GM19240 (cell line): Measurements from ENCODE around the gene PFN3.

ENCODE experiments used
- DNase-seq: peaks from one replicate; pipeline ENCODE4 v3.0.0; 2011; ENCODE audit warnings: low spot score; ENCODE audit not compliant: insufficient read length

Gene PFN3

DNA sequence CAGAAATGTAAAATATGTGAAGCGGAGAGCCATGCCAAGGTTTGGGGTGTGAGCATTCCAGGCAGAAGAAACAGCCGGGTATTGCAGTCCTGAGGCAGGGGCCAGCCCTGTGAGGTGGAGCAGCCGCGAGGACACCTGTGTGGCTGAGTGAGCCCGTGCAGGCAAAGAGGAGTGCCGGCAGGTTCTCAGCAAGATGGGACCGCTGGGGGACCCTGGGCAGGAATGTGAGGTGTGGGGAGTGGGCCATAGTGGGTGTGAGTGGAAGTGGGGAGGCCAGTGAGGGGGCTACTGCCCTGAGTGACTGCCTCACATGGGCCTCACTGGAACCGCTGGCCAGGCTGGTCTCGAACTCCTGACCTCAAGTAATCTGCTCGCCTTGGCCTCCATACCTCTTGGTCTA lies 38.0 kb upstream of the PFN3 start:
- DNase-seq: no peak

DNA sequence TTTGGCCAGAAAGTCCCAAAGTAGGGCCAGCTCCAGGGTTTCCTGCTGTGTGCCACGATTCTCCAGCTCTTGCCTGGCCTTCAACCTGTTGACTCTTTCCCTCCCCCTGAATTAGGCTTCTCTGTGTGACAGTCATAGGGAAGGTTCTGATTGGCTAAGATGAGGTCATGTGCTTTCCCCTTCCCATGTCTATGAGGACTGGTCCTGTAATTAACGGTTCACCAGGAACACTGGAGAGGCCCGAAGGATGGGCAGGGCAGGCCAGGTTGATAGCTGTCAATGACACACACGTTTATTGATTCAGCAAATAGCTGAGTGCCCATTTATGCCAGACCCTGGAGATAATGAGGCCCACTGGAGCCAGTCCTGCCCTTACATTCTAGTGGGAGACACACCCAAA lies 37.2 kb upstream of the PFN3 start:
- DNase-seq: no peak

DNA sequence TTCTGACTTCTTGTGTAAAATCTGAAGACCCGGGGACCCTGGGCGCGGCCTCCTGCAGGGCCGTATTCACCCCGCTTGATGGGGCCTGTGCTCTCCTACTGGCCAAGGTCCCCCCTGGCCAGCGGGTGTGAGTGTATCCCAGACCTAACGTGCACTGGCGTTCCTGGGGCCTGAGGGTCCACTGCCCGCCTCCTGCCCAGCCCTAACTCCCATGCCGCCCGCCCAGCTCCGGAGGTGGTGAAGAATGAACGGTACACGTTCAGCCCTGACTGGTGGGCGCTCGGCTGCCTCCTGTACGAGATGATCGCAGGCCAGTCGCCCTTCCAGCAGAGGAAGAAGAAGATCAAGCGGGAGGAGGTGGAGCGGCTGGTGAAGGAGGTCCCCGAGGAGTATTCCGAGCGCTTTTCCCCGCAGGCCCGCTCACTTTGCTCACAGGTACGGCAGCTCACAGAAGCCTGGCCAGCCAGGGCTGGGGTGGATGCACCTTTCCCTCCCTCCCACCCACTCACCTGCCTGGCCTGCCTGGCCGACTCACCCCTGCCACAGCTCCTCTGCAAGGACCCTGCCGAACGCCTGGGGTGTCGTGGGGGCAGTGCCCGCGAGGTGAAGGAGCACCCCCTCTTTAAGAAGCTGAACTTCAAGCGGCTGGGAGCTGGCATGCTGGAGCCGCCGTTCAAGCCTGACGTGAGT lies 35.5 kb upstream of the PFN3 start:
- DNase-seq: no peak

DNA sequence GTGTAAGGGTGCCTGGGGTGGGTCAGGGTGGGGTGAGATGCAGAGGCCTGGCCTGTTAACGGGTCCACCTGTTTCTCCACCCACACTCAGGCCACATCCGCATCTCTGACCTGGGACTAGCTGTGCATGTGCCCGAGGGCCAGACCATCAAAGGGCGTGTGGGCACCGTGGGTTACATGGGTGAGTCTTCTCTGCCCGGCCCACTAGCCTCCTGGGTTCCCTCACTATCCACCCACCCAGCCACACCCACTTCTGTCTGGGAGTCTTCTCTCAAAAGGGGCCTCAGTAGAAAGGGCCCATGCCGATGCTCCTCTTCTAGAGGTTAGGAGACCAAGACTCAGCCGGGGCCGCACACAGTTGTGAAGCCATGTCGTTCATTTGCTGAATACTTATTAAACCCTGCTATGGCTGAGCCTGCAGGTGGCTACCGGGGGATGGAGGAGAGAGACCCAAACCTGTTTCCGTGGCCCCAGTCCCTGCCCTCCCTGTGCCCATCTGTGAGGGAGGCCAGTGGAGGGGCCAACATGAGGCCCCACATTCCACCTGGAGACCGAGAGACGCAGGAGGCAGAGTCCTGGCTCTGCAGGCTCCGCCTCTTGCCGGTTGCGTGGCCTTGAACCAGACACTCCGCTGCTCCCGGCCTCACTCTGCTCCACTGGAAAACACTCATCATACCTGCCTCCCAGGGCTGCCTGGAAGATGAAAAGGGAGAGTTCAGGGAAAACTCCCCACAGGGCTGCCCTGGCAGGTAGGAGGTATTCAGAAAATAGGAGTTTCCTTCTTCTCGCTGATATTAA lies 34.7 kb upstream of the PFN3 start:
- DNase-seq: no peak

DNA sequence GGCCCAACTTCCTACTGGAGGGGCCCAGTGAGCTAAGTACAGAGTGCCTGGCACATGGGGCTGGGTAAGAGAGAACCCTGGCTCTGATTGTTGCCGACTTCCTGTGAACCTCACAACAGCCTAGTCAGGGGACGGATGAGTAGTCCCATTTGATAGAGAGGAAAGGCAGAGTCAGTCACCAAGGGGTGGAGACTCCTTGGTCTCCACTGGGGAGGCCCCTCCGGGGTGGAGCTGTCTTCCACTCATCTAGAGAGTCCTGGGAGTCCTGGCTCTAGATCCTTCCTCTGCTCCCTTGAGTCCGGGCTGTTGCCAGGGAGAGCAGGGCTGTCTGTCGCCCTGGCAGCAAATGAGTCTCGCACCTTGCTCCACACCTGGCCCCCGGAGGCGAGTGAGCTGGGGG lies 34.0 kb upstream of the PFN3 start:
- no peak for DNase-seq

DNA sequence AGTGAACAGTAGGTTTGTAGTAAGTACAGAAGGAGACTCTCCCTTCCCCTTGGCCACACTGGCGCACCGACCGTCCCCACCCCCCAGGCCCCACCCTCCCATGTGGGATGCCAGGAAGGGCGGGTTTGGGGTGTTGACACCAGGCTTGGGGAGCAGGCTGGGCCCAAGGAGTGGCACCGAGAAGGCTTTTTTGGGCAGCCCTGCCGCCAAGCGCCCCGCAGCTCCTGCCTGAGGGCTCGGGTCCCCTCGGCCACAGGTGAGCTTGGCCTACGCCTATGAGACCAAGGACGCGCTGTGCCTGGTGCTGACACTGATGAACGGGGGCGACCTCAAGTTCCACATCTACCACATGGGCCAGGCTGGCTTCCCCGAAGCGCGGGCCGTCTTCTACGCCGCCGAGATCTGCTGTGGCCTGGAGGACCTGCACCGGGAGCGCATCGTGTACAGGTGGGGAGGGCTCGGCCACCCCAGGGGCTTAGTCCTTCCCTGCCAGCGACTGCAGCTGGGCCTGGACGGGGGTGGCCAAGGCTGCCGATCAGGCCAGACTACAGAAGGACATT lies 33.3 kb upstream of the PFN3 start:
- DNase-seq: no peak

DNA sequence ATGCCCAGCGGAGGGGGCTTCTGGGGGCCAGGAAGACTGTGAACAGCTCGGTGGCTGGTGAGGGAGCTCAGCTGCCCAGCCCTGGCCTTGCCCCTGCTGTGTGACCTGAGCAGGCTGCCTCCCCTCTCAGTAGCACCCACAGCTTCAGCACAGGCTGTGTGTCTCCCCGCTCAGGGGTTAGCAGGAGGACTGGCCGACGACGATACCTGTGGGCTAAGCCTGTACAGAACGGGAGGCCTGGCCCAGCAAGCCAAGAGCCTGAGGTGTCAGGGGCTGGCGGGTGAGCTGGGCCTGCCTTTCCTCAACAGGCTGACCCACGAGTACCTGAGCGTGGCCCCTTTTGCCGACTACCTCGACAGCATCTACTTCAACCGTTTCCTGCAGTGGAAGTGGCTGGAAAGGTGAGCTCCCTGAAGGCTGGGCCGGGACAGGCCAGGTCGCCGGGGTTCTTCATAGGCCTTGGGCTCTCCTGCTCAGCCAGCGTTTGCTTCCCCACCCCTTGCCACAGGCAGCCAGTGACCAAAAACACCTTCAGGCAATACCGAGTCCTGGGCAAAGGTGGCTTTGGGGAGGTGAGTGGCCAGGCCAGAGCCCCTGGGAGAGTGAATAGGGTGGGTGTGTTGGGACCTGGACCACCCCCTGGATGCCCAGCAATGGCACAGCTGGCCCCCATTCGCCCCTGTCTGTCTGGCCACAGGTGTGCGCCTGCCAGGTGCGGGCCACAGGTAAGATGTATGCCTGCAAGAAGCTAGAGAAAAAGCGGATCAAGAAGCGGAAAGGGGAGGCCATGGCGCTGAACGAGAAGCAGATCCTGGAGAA lies 32.6 kb upstream of the PFN3 start:
- DNase-seq: no peak

DNA sequence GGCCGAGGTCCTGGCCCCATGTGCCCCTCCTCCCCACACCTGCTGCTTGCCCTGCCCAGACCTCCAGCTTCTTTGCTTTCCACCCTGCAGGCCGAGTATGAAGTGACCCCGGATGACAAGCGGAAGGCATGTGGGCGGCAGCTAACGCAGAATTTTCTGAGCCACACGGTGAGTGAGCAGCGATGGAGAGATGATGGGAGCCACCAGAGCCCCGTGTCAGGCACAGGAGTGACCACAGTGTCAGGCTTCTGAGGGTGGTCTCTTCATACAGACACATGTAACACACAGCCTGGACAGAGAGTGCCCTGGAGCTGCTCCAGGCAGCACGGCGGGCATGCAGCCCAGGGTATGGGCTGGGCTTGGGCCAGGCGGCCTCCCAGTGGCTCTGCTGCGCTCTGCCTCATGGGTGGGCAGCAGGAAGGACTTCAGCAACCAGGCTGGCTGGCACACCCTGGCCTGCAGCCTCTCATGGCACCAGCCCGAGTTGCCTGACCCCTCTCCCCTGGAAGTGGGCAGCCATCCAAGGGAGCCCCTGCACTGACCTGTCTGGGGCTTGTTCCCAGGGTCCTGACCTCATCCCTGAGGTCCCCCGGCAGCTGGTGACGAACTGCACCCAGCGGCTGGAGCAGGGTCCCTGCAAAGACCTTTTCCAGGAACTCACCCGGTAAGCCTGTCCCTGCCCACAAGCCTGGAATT lies 31.8 kb upstream of the PFN3 start:
- no peak for DNase-seq

DNA sequence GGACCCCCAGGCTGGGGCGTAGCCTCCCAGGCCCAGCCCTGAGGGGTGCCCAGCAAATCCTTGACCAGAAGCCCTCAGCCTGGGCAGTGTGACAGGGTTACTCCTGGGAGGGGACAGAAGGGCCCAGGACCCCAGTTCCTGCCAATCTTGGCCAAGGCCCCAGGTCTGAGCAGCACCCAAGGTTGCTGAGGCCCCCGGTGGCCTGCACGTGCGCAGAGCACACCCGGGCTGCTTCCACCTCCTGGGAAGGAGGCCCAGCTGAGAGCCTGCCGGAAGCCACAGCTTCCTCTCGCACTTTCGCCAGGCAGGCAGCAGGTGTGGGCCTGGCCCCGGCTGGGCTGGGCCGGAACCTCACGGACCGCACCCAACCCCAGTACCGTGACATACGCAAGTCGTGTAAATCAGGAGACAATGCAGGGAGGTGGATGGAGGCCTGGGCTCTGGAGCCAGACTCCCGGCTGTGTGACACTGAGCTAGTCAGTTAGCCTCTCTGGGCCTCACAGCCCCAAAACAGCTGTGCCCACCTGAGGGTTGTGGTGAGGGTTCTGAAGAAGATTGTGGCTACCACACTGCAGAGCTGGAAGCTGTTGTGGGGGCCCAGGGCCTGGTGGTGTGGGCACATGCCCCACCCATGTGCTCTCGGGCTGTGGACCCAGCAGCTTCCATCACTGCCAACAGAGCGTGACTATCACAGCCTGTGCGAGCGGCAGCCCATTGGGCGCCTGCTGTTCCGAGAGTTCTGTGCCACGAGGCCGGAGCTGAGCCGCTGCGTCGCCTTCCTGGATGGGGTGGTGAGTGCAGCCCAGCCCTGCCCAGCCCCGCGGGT lies 31.1 kb upstream of the PFN3 start:
- no peak for DNase-seq

DNA sequence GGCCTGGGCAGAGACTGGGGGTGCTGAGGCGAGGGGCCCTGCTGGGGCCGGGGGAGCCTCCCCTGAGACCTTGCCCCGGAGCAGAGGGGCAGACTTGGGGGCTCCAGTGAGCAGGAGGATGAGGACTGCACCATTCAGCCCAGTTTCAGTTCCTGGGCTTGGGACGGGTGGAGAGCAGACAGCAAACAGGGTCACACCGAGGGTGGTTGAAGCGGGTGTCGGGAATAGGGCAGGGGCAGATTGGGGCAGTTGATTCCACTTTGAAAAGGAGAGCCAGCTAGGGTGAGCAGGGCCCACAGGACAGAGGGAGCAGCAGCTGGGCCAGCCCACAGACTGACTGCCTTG lies 30.5 kb upstream of the PFN3 start:
- DNase-seq: no peak

DNA sequence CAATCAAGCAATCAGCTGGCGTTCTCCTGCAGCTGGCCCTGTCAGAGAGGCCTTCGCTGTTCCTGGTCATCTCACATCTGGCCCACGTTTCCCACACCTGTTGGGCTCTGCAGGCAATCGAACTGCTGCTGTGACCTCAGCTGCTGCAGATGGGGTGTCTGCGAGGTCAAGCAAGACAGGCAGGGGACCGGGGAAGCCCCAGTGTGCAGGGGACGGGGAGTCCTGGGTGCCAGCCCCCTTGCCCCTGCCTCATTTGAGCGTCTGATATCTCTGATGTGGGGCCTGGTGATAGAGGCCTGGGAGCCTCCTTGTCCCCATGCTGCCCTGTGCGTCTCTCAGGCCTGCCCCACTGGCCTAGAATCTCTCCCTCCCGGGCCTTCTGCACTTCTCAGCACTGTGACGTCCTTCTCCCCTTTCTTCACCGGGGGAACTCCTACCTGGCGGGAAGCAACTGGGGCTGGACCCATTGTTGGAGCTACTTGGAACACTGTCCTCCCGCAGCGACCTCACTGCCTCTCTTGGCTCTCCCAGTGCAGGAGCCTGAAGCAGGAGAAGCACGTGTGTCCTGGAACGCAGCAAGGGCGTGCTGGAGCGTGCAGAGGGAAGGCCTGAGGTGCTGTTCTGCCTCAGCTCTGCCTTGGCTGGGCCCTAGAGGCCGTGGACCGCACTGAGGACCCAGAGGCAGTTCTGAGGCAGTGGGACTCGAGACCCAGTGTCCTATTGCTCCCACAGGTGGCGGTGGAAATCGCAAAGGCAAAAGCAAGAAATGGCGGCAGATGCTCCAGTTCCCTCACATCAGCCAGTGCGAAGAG lies 29.9 kb upstream of the PFN3 start:
- DNase-seq: no peak

DNA sequence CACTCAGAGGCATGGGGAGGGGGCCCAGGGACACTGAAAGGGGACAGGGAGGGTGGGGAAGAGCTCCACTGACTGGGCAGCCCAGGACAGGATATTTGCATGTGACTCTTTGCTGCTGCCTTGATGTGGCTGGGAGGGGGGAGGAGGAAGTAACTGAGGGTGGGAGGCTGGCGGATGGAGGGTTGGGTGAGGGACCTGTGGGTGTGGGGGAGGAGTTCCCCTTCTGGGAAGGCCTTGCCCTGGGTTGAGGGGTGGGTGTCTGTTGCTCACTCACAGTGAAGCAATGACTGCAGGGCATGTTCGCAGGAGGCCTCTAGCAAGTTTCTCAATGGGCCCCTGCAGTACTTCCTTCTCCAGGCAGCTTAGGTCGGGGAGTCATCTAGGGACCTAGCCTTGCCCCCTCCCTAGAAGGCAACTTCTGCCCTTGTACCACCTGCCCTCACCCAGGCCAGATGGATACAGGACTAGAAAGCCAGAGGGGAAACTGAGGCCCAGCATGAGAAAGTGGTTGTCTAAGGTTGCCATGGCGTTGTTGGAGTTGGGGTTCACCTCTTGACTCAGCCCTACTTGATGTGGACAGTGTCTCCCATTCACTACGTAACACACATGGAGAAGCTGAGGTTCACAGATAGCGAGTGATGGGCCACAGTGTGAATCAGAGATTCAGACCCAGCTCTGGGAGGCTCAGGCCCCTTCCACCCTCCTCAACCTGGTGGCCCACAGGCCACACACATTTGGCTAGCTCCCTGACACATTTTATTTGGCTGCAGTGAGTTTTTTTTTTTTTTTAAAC lies 29.0 kb upstream of the PFN3 start:
- peak; percentile 66 for DNase-seq

DNA sequence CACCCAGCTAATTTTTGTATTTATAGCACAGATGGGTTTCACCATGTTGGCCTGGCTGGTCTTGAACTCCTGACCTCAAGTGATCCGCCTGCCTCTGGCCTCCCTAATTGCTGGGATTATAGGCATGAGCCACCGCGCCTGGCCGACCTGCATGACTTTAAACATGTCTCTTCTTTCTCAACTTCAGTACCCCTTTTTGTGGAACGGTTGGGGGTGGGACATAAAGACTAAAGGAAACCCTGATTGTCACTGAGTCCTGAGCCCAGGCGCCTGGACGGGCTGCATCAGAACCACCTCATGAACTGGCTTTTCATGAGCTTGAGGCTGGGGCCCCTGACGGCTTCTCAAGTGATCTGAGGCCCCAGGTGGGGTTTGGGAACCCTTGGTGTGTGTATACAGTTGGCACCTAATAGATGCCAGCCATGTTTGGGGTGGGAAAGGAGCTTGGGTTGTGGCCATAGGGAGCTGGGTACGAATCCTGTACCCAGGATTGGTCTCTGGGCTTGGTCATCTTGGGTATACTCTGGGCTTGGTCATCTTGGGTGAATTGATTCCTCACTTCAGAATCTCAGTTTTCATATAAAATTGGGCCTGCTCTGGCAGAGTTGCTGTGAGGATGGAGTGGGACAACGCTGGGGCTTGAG lies 28.2 kb upstream of the PFN3 start:
- DNase-seq: no peak

DNA sequence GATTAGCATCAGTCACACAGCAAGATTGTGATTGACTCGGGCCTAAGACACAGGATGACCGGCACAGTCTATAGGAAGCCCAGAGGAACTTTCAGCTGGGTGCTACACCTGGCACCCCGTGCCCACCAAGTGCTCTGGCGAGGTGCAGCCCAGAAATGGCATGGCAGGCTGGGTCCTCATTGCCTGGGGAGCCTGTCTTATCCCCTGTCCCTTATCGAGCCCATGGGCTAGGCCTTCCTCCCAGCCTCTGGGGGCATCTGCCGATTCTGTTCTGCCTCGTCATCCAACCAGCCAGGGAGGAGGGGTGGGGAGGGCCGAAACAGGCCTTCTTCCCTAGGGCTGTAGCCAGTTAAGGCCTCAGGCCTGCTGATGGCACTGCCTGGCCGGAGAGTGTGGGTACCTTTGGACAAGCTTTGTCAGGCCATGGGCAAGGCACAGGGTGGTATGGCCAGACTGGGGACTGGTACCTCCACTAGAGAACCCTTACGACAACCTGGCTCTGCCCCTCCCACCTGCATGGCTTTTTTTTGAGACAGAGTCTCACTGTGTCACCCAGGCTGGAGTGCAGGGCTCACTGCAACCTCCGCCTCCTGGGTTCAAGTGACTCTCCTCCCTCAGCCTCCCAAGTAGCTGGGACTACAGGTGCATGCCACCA lies 27.6 kb upstream of the PFN3 start:
- DNase-seq: no peak

DNA sequence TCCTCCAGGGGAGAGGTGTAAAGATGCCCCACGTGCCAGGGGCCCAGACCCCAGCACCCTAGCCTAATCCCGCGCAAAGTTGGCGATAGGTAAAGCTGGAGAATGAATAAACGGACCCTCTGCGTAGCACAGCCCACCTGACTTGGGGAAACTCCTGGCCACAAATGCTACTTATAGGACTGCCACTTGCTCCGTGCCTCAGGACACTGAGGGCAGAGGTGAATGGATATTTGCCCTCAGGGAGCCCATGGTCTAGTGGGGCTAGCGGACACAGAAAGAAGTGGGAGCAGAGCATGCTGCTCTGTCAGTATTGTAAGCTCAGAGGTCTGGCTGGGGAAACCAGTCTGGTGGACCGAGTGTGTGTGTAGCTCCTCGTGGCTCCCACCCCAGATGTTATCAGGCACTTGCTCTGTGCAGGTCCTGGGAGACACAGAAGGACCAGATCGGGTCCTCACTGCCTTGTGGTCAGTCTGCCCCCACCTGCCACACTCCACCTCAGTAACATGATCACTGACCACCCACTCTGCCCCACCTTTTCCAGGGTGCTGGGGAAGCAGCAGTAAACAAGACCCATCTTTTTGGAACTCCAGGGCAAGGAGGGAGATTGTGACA lies 26.9 kb upstream of the PFN3 start:
- DNase-seq: no peak

DNA sequence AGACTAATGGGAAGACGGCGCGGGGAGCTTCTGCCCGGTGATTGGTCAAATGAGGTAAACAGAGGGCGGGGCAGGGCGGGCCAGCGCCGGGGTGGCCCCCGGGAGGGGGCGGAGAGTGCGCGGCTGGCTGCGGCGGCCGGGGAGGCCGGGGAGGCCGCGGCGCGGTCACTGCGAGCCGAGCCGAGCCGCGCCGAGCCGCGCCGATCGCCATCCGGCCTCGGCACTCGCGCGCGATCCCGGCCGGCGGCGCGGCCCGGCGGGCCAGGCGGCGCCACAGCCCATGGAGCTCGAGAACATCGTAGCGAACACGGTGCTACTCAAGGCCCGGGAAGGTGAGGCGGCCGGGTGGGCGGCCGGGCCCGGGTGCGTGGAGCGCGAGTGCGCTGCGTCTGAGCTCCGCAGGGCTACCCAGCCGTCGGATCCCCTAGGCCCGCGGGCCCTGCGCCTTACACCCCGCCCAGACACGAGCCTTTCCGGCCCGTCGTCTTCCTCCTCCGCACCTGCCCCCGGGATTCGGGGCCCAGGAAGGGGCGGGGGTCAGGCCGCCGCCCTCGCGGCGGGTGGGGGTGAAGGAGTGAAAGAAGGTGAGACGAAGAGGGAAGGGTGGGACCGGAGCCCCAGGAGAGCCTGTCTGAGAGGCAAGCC lies 26.2 kb upstream of the PFN3 start, which contains the start of gene GRK6:
TSS of gene GRK6 (plus strand) at position 111 of the 645 bp plus-strand sequence. CDS start at position 281, 170 bp downstream.
- DNase-seq: peak; percentile 85
